ENCODE measurements around the gene SRRM3.
"Not testable (repeated sequence)": the region's sequence is repeated elsewhere in the genome, so short reads cannot be mapped to it uniquely, and the experiment has no call there.

The SRRM3 gene

DNA sequence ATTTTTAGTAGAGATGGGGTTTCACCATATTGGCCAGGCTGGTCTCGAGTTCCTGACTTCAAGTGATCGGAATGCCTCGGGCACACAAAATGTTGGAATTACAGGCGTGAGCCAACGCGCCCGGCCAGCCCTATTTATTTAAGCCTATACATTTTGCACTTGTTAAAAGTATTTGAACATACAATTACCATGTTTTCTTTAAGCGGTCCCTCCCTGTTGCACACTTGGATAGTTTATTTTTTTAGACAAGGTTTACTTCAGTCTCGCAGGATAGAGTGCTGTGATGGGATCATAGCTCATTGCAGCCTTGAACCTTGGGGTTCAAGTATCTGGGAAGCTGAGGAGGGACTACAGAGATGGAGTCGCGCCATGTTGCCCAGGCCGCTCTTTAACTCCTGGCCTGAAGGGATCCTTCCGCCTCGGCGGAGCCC, 35.7 kb upstream of the SRRM3 start:
- Histone ChIP-seq H3K79me2 (ENCODE audit: control insufficient read depth, insufficient read depth, low read length, unreplicated experiment) (no peaks in the 10 kb centered on the region), H3K4me1 (ENCODE audit: control insufficient read depth, insufficient read depth, low read length, unreplicated experiment) (no peaks in the 10 kb centered on the region), H2AFZ (ENCODE audit: low read length, unreplicated experiment) (peak overlapping the region; percentile 92), H3K36me3 (ENCODE audit: insufficient read depth, low read length) (no peaks in the 10 kb centered on the region), H3K27ac (ENCODE audit: low read depth, low read length) (peak overlapping the region; percentile 62; the same call in 1 of the 2 replicates), H3K27me3 (ENCODE audit: insufficient read depth, low read length) (no peaks in the 10 kb centered on the region), H3K4me3 (ENCODE audit: low read depth, low read length) (peak overlapping the region; percentile 76)

DNA sequence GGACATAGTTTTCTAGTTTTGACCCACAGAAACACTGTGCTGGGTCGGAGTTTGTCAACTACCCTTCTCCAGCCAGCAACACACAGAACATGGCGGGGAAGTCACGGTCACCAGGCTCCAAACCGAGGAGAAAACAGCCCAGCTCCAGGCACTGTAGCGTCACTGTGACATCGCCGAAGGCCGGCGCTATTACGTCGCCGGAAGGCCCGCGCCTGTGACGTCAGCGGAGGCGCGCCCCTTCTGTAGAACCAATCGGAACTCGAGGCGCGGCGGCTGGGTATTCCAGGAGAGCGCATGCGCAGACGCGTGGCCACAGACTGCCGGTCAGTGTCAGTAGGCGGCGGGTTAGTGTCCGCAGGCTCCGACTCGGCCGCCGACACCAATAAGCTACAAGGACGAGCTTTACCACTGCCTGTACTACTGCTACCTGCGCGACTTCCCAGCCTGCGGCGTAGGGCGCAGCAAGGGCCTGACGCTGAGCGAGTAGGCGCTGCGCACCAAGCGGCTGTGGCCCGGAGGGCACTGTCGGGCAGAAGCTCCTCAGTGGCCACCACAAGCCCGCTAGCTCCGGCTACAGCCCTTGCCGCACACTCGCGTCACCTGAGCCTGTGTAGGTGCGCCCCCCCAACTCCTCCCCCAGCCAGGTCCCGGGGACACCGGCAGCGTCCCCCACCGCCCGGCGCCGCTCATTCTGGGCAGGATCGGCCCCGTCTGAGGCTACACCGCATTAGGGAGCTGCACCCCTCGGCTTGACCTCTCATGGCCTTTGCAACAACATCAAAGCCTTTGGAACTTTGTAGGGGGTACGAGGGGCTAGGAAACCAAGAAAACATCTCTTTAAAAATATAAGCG, 35.1 kb upstream of the SRRM3 start:
- peak overlapping the region; percentile 62; the same call in 1 of the 2 replicates for H3K27ac ChIP-seq (ENCODE audit: low read depth, low read length)
- H3K4me1 ChIP-seq (ENCODE audit: control insufficient read depth, insufficient read depth, low read length, unreplicated experiment) = no peaks in the 10 kb centered on the region

DNA sequence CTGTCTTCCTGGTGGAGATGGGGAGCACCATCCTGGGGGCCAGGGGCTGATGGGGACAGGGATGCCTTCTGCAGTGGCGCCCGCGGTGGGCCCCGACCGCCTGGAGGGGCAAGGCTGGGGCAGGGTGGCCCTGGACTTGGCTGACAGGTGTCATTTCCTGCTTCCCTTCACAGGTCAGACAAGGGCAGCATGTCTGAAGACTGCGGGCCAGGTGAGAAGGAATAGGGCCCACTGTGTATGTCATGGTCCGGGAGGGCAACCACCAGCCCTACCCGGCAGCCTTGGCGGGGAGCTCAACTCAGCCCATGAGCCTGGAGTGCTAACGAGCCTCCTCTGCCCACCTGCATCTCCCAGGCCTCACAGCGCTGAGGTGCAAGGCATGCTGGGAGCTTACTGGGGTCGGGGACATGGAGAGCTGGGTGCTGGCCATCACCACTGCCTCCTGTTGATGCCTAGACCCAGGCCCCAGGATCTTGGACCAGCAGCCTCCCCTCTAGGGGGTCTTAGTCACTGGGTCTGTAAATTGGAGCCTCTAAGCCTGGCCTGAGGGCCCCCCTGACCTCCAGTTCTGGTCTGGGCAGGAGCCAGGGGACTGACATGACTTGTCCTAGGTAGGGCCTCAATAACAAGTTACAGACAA, 28.0 kb upstream of the SRRM3 start:
- no peak overlapping the region for H2AFZ ChIP-seq (ENCODE audit: low read length, unreplicated experiment)

More for the DNA sequence above, 35.1 kb upstream of the SRRM3 start:
- no peaks in the 10 kb centered on the region for H3K36me3 ChIP-seq (ENCODE audit: insufficient read depth, low read length)
- no peaks in the 10 kb centered on the region for H3K27me3 ChIP-seq (ENCODE audit: insufficient read depth, low read length)
- H3K4me3 ChIP-seq (ENCODE audit: low read depth, low read length) = peak overlapping the region; percentile 76
- H3K79me2 ChIP-seq (ENCODE audit: control insufficient read depth, insufficient read depth, low read length, unreplicated experiment) = no peaks in the 10 kb centered on the region
- H2AFZ ChIP-seq (ENCODE audit: low read length, unreplicated experiment) = peak overlapping the region; percentile 92

DNA sequence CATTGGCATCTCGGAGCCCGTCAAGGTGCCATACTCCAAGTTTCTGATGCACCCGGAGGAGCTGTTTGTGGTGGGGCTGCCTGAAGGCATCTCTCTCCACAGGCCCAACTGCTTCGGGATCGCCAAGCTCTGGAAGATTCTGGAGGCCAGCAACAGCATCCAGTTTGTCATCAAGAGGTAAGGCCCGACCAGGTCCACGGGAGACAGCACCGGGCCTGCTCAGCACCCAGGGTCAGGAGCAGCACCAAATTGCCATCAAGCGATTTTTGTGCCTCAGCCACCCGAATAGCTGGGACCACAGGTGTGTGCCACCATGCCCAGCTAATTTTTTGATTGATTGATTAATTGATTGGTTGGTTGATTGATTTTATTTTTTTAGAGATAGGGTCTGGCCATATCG, 24.7 kb upstream of the SRRM3 start:
- H3K27me3 ChIP-seq (ENCODE audit: insufficient read depth, low read length); H3K27ac ChIP-seq (ENCODE audit: low read depth, low read length); H3K36me3 ChIP-seq (ENCODE audit: insufficient read depth, low read length); H3K4me1 ChIP-seq (ENCODE audit: control insufficient read depth, insufficient read depth, low read length, unreplicated experiment); H2AFZ ChIP-seq (ENCODE audit: low read length, unreplicated experiment); H3K4me3 ChIP-seq (ENCODE audit: low read depth, low read length); H3K79me2 ChIP-seq (ENCODE audit: control insufficient read depth, insufficient read depth, low read length, unreplicated experiment): not testable (repeated sequence)

More for the DNA sequence above, 28.0 kb upstream of the SRRM3 start:
- Histone ChIP-seq H3K27me3 (ENCODE audit: insufficient read depth, low read length) (no peaks in the 10 kb centered on the region), H3K27ac (ENCODE audit: low read depth, low read length) (no peak overlapping the region), H3K36me3 (ENCODE audit: insufficient read depth, low read length) (no peaks in the 10 kb centered on the region), H3K4me3 (ENCODE audit: low read depth, low read length) (no peak overlapping the region), H3K79me2 (ENCODE audit: control insufficient read depth, insufficient read depth, low read length, unreplicated experiment) (no peaks in the 10 kb centered on the region), H3K4me1 (ENCODE audit: control insufficient read depth, insufficient read depth, low read length, unreplicated experiment) (no peaks in the 10 kb centered on the region)

DNA sequence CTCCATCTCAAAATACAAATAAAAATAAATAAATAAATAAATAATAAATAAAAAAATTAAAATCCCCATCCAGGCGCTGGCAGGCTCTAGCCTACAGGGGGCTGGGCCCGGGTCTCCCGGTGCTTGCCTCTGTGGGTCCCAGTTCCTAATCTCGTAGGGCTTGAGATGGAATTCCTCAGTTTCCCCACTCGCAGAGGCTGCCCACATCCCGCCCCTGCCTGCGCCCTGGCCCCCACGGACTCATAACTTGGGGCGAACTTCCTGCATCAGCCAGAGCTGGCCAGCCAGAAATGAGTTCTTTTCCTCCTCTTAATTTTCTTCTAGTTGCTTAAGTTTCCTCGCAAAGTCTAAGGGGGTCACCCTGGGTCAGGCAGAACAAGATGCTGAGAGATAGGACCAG, 22.0 kb upstream of the SRRM3 start:
- Histone ChIP-seq H3K79me2 (ENCODE audit: control insufficient read depth, insufficient read depth, low read length, unreplicated experiment) (no peaks in the 10 kb centered on the region), H3K4me1 (ENCODE audit: control insufficient read depth, insufficient read depth, low read length, unreplicated experiment) (no peaks in the 10 kb centered on the region), H3K27me3 (ENCODE audit: insufficient read depth, low read length) (no peaks in the 10 kb centered on the region), H2AFZ (ENCODE audit: low read length, unreplicated experiment) (no peak overlapping the region), H3K36me3 (ENCODE audit: insufficient read depth, low read length) (no peaks in the 10 kb centered on the region), H3K4me3 (ENCODE audit: low read depth, low read length) (no peak overlapping the region), H3K27ac (ENCODE audit: low read depth, low read length) (no peak overlapping the region)

DNA sequence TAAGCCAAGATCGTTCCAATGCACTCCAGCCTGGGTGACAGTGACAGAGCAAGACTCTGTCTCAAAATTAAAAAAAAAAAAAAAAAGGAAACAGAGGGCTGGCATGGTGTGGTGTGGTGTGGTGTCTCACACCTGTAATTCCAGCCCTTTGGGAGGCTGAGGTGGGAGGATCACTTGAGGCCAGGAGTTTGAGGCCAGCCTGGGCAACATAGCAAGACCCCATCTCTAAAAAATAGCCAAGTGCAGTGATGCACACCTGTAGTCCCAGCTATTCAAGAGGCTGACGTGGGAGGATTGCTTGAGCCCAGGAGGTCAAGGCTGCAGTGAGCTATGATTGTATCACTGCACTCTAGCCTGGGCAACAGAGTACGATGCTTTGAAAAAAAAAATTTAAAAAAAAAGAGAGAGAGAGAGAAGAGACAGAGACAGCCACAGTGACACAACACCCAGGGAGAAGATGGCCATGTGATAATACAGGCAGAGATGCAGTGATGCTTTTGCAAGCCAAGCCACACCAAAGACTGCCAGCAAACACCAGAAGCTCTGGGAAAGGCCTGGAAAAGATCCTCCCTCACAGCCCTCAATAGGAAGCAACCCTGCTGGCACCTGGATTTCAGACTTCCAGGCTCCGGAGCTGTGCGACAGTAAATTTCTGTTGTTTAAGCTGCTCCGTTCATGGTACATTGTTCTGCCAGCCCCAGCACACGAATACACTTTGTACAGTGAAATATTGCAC, 19.3 kb upstream of the SRRM3 start:
- no peaks in the 10 kb centered on the region for H3K4me1 ChIP-seq (ENCODE audit: control insufficient read depth, insufficient read depth, low read length, unreplicated experiment)
- no peak overlapping the region for H2AFZ ChIP-seq (ENCODE audit: low read length, unreplicated experiment)
- no peaks in the 10 kb centered on the region for H3K79me2 ChIP-seq (ENCODE audit: control insufficient read depth, insufficient read depth, low read length, unreplicated experiment)
- no peaks in the 10 kb centered on the region for H3K36me3 ChIP-seq (ENCODE audit: insufficient read depth, low read length)
- no peak overlapping the region for H3K27ac ChIP-seq (ENCODE audit: low read depth, low read length)
- no peaks in the 10 kb centered on the region for H3K27me3 ChIP-seq (ENCODE audit: insufficient read depth, low read length)
- no peak overlapping the region for H3K4me3 ChIP-seq (ENCODE audit: low read depth, low read length)

DNA sequence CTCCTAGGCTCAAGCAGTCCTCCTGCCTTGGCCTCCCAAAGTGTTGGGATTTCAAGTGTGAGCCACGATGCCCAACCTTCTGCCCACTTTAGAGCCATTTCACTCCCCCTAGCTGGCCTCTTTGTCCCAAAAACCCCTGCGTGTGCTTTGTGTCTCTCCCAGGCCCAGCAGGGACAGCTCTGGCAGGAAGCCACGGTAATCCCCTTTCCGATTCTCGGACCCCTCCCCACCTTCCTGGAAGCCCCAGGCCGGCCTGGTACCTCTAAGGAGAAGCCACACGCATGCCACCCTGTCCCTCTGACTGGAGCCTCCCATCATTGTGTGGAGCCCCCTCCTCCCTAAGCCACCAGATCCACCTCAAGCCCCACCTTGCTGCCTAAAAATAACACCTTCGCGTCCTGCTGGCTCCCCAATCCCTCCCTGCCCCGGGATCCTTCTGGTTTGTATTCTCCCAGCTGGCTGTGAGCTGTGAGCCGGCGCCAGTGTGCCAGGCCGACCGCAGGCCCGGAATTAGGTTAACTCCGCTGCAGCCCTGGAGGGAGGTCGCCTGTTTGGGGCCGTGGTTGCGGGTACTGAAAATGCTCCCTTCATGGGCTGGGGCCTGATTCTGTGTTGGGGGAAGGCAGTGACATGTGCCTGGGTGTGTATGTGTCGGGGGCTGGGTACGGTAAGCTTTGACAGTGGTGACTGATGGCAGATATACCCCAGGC, 16.4 kb upstream of the SRRM3 start:
- Histone ChIP-seq H3K4me3 (ENCODE audit: low read depth, low read length) (no peak overlapping the region), H2AFZ (ENCODE audit: low read length, unreplicated experiment) (no peak overlapping the region), H3K36me3 (ENCODE audit: insufficient read depth, low read length) (no peaks in the 10 kb centered on the region), H3K4me1 (ENCODE audit: control insufficient read depth, insufficient read depth, low read length, unreplicated experiment) (no peaks in the 10 kb centered on the region), H3K27me3 (ENCODE audit: insufficient read depth, low read length) (no peaks in the 10 kb centered on the region), H3K27ac (ENCODE audit: low read depth, low read length) (no peak overlapping the region), H3K79me2 (ENCODE audit: control insufficient read depth, insufficient read depth, low read length, unreplicated experiment) (no peaks in the 10 kb centered on the region)

DNA sequence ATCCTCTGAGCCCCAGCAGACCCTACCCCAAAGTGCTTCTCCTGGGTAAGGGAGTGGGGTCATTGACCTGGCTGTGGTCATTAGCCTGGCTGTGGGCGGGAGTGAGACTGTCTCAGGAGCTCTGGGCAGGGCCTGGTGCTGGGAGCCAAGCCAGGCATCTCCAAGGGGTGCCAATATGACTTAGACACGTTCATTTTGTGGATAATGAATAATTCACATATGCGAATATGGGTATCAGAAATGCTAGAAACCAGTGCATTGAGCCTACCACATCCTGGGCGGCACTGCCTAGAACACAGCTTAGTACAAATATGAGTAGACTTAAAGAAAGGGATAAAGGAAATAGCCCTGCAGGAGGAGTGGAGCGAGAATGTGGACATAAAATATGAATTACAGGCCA, 14.4 kb upstream of the SRRM3 start:
- Histone ChIP-seq H3K4me3 (ENCODE audit: low read depth, low read length) (no peak overlapping the region), H3K79me2 (ENCODE audit: control insufficient read depth, insufficient read depth, low read length, unreplicated experiment) (no peaks in the 10 kb centered on the region), H3K27ac (ENCODE audit: low read depth, low read length) (no peak overlapping the region), H3K36me3 (ENCODE audit: insufficient read depth, low read length) (no peaks in the 10 kb centered on the region), H3K27me3 (ENCODE audit: insufficient read depth, low read length) (no peaks in the 10 kb centered on the region), H3K4me1 (ENCODE audit: control insufficient read depth, insufficient read depth, low read length, unreplicated experiment) (no peaks in the 10 kb centered on the region), H2AFZ (ENCODE audit: low read length, unreplicated experiment) (no peak overlapping the region)

DNA sequence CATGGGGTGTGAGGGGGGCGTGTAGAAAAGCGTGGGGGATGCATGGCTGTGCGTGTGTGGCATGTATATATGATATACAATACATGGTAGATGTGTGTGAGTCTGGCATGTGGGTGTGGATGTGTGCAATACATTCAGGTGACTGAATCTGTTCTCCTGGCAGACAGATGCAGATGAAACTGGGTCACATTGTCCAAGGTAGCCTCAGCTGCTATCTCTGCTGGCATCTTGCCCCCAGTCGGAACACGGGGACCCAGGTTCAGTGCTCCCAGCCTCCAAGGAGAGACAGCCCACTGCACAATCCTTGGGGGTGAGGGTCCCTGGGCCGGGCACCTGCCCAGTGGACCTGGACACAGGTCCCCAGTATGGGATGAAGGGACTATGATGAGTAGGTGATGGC, 12.4 kb upstream of the SRRM3 start:
- H3K79me2 ChIP-seq (ENCODE audit: control insufficient read depth, insufficient read depth, low read length, unreplicated experiment) = no peaks in the 10 kb centered on the region
- H2AFZ ChIP-seq (ENCODE audit: low read length, unreplicated experiment) = no peak overlapping the region
- H3K27me3 ChIP-seq (ENCODE audit: insufficient read depth, low read length) = peaks cover 4% of the 10 kb centered on the region; the same call in 1 of the 2 replicates
- H3K27ac ChIP-seq (ENCODE audit: low read depth, low read length) = no peak overlapping the region
- no peaks in the 10 kb centered on the region for H3K36me3 ChIP-seq (ENCODE audit: insufficient read depth, low read length)
- H3K4me1 ChIP-seq (ENCODE audit: control insufficient read depth, insufficient read depth, low read length, unreplicated experiment) = no peaks in the 10 kb centered on the region
- no peak overlapping the region for H3K4me3 ChIP-seq (ENCODE audit: low read depth, low read length)

DNA sequence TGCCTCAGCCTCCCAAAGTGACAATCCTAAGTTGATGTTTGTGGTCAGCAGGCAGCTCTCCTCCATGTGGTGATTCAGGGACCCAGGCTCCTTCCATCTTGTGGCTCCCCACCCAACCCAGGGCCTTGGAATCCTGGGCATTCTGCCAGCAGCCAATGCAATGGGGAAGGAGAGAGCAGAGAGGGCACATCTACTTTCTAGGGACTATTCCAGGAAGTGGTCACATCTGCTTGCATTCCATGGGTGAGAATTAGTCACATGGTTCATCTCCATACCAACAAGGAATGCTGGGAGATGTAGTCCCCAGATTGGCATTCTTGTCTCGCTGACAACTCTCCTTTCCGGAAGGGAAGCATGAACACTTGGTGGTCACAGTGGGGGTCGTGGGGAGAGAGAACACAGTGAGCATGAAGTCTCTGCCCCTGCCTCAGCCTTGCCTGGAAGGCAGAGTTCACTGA, 9.9 kb upstream of the SRRM3 start:
- no peak overlapping the region for H2AFZ ChIP-seq (ENCODE audit: low read length, unreplicated experiment)
- no peaks in the 10 kb centered on the region for H3K79me2 ChIP-seq (ENCODE audit: control insufficient read depth, insufficient read depth, low read length, unreplicated experiment)
- H3K4me3 ChIP-seq (ENCODE audit: low read depth, low read length) = no peak overlapping the region
- H3K36me3 ChIP-seq (ENCODE audit: insufficient read depth, low read length) = no peaks in the 10 kb centered on the region
- H3K27me3 ChIP-seq (ENCODE audit: insufficient read depth, low read length) = peaks cover 4% of the 10 kb centered on the region; the same call in 1 of the 2 replicates
- no peak overlapping the region for H3K27ac ChIP-seq (ENCODE audit: low read depth, low read length)
- no peaks in the 10 kb centered on the region for H3K4me1 ChIP-seq (ENCODE audit: control insufficient read depth, insufficient read depth, low read length, unreplicated experiment)
